Muscle of arm (tissue), 14 donors: ENCODE results near the gene TIPARP. TPM values are rescaled to one million over a fixed set of nuclear protein-coding genes. Genes with fewer than 3 reads are reported as not detected.

Experiments used
- DNase-seq: peaks from one replicate; pipeline ENCODE4 v3.0.0-alpha.2; 2013
- long read RNA-seq, 11 donors: transcript quantifications; one replicate each; lab custom pipeline, GENCODE V29; 2026
- polyA plus RNA-seq, 12 donors: library from polyadenylated mRNA; unstranded; fragments of 120-200 nt; gene quantifications; one replicate each; pipeline ENCODE4 v1.2.1, GENCODE V29; 2013; ENCODE audit not compliant: insufficient read length in 12 of 12

The TIPARP gene
- polyA plus RNA-seq: 10 to 100 TPM in 4 of 12 donors, 1 to 10 TPM in 7, not detected in 1; 7.9 to 18.6 (median 9.7) TPM
- long read RNA-seq, donor 1: 0 reads
- long read RNA-seq, donor 2, full-length matches to known transcripts: 1 of 1 reads
- long read RNA-seq, donor 2, partial matches to known transcripts: 0 of 1 reads
- long read RNA-seq, donor 2, other reads (novel, unspliced or antisense): 0 of 1 reads
- long read RNA-seq, donor 3: 0 reads
- long read RNA-seq, donor 4, full-length matches to known transcripts: 1 of 1 reads
- long read RNA-seq, donor 4, partial matches to known transcripts: 0 of 1 reads
- long read RNA-seq, donor 4, other reads (novel, unspliced or antisense): 0 of 1 reads
- long read RNA-seq, donor 5, full-length matches to known transcripts: 1 of 6 reads
- long read RNA-seq, donor 5, partial matches to known transcripts: 5 of 6 reads
- long read RNA-seq, donor 5, other reads (novel, unspliced or antisense): 0 of 6 reads
- long read RNA-seq, donor 6: 0 reads
- long read RNA-seq, donor 7: 0 reads
- long read RNA-seq, donor 8, full-length matches to known transcripts: 2 of 2 reads
- long read RNA-seq, donor 8, partial matches to known transcripts: 0 of 2 reads
- long read RNA-seq, donor 8, other reads (novel, unspliced or antisense): 0 of 2 reads
- long read RNA-seq, donor 9: 0 reads
- long read RNA-seq, donor 10, full-length matches to known transcripts: 2 of 2 reads
- long read RNA-seq, donor 10, partial matches to known transcripts: 0 of 2 reads
- long read RNA-seq, donor 10, other reads (novel, unspliced or antisense): 0 of 2 reads
- long read RNA-seq, donor 11: 0 reads

- peak; percentile 100 for DNase-seq
Observed at GRCh38 chr3:156674046-156674910, at the start of gene TIPARP. TSS of gene TIPARP (plus strand) at chr3:156674590. CDS start at chr3:156677698, 3,108 bp downstream.

- no peak for DNase-seq
Observed at GRCh38 chr3:156626104-156626503, 48.3 kb upstream of the TIPARP start.

GRCh38 chr3:156627946-156628569 is 46.3 kb upstream of the TIPARP start:
- DNase-seq: no peak

GRCh38 chr3:156628836-156629618 is 45.4 kb upstream of the TIPARP start:
- no peak for DNase-seq

DNA sequence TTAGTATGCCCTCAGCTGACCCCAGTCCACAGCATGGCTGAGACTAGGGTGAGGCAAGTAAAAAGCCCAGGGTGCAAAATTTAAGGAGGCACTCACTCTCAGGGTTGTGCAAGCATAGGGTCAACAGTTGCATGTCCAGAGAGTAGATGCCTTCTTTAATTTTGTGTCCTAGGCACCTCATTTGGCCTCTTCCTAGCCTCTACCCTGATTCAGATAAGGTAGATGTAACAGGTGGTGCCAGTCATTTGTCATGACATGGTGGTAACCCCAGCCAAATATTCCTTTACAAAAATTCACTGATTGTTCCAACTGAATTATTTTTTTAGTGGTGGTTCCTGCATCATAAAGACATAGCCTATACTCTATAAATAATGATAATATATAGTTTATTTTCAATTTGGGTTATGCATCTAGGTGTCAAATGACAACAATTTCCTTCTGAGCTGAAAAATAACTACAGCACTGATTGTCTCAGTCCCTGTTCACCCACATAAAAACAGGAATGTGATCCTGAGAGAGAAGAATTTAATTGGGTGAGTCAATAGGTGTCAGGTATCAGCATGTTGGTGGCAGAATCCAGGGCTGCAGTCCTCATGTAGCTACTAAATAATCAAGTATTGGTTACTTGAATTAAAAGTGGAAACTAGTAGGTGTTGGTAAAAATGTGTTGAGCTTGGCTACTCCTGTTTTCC is 44.2 kb upstream of the TIPARP start:
- no peak for DNase-seq

- no peak for DNase-seq
Observed at GRCh38 chr3:156630773-156631093, 43.7 kb upstream of the TIPARP start.

GRCh38 chr3:156631323-156631722 is 43.1 kb upstream of the TIPARP start:
- no peak for DNase-seq

DNA sequence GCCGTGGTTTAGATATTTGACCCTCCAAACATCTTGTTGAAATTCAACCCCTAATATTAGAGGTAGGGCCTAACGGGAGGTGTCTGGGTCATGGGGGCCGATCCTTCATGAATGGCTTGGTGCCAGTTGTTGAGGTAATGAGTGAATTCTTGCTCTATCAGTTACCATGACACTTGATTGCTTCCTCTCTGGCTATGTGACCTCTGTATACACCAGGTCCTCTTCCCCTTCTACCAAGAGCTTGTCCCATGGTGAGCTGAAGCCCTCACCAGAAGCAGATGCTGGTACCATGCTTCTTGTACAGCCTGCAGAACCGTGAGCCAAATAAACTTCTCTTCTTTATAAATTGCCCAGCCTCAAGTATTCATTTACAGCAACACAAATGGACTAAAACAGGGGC is 41.8 kb upstream of the TIPARP start:
- DNase-seq: no peak

DNA sequence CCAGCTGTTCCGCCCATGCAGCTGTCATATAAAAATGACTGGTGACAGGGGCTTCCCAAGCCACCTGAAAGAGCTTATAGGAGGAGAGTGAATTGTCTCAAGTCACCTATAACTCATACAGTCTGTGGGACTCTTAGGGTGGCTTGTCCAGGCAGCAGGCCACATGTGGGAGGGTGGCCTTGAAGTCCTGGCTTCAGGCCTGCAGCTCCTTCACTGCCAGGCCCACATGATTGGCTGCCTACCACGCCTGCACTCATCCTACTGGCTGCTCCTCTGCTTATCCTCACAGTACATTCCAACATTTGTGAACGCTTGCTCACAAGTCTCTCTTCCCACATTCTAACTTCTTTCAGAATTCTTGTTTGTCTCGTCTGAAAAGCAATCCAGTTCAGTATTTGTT is 41.1 kb upstream of the TIPARP start:
- peak; percentile 15 for DNase-seq

DNA sequence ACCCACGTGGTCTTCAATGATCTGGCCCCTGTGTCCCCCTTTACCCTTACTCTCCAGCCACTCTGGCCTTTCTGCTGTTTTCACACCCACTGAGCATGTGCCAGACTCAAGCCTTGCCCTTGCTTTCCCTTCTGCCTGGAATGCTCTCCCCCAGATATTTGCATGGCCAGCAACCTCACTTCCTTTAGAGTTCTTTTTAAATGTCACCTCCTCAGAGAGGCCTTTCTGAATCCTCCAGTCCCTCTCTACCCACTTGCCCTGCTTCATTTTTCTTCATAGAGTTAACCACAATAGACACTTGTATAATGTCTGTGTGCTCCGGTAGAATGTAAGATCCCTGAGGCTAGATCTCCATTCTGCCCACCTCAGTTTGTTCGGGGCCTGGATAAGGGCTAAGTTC is 39.4 kb upstream of the TIPARP start:
- no peak for DNase-seq

DNA sequence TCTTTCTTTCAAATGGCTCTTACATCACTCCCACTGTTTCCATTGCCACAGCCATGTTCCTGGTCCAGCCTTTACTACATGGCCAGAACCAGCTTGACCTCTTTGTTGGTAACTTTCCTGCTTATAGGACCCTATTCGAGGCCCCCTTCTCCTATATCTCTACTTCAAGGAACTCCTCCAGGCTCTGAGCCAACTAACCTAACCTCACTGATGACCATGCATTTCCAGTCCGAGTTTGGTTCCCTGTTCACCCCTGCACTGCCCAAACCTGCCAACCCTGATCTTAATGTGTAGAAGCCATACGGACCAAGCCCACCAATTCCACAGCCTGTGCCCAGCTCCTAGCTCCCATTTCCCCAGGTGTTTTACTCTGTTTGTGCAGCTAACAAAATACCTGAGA is 38.4 kb upstream of the TIPARP start:
- no peak for DNase-seq

- DNase-seq: no peak
Observed at GRCh38 chr3:156637480-156638022, 36.8 kb upstream of the TIPARP start.

DNA sequence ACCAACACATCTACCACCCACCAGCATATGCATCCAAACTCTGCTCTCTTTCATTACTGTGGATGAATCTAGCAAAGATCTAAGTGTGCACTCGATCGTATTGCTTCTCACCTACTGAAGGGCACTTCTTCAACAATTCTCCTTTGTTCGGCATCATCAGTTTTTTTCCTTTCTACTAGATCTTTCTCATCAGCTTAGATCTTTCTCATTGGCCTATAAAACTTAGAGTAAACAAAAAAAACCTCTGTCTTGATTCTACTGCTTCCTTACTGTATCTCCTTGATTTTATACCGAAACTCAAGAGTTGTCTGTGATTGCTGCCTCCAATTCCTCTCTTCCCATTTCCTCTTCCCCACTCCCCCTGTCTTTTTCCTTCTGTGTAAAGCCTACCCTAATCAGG is 36.1 kb upstream of the TIPARP start:
- DNase-seq: no peak

DNA sequence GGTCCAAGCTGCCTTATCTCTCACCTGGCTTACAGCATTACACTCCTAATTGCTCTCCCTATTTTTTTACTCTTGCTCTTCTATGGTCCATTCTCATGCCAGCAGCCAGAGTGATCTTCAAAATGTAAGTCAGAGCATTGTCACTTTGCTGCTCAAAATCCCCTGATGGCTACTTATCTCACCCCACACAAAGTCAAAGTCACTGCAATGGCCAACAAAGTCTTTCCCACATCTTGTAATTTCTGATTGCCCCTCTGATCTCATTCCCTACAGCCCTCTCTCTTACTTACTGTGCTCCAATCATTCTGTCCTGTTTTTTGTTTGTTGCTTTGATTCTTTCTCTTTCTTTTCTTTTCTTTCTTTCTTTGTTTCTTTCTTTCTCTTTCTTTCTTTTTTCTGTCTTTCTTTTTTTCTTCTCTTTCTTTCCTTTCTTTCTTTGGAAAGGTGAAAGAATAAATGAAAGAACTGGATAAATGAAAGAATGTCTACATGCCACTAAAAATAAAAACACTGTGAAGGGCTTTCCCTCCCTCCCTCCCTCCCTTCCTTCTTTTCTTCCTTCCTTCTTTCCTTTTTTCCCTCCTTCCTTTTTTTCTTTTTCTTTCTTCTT is 34.9 kb upstream of the TIPARP start:
- DNase-seq: no peak

GRCh38 chr3:156641618-156641975 is 32.8 kb upstream of the TIPARP start:
- no peak for DNase-seq

DNA sequence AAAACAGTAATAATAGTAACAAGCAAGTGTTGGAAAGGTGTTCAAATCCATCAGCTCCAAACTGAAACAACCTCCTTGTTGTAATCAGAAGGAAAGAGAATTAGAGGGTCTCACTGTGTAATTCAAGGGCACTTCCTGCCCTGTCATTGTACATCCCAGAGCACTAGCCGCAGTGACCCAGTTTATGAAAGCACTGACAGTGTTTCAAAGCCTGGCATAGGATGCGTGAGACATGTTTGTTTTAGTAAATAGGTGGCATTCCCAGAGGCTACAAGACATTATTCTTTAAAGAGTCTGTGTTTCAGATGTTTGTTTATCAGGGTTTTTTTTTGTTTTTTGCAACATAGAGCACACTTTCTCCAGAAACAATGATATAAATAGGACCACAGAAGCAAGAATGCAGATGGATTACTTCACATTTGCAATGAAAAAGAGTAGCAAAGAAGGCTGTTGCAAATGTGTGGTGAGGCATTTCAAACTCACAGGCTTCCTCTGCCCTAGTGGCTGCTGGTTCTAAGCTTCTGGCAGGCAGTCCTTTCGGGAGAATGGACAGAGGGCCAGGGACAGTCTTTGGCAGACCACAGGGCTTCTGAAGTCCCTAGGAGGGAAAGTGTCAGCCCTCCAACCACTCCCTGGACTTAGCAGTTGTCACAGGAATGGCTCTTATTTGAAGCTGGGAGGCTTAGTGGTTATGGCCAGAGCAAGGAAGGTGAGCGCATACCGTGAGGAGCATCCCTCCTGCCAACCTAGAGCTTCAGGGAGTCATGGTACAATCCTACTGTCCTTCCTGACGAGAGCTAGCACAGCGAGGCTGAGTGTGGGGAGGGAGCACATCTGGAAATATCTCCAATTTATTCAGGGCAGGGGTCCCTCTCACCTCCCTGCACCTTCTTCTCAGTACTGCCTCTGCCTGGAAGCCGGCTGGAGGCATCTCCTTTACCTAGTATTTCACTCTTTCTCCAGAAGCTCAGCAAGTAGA is 31.4 kb upstream of the TIPARP start:
- no peak for DNase-seq

DNA sequence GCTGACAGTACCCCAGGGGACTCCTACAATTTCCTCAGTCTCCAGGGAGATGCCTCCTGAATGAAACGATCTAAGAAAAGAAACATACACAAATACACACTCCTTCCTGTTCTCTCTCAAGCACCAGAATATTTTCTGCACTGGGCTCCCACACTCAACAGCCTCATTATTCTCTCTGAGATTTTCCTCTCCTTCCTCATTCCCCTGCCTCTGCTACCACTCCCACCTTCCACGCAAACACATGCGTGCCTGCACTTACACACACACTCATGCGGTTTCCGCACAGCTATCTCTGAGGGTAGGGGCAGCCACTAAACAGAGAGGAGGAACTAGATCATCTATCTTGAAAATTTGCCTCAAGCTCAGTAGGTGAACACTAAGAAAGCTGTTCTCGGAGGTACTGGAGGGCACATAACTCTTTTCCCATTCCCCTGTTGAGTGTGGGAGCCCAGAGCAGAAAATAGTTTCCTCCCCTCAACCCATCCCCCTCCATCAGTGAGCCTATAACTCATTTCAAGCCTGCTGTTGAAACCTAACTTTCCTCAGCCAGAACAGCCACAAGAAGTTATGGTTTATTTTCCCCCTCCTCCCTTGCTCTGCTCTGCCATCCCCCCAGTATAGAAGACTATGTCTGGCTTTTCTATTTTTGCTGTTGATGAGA is 30.5 kb upstream of the TIPARP start:
- DNase-seq: no peak

DNA sequence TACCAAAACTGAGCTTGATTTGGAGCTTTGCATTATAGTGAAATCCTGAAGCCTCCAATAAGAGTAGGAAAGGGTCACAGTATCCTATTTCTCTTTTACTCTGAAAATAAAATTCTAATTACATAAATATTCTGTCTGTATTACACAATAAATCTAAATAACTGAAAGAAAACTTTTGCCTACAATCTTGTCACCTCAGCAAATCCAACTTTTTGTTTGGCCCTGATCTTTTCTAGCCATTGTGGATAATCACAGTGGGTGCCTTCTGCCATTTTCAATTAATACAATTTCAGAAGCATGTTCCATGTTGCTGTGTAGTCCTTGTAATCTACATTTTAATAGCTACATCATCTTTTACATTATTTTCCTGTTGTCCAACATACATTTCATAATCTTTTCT is 29.4 kb upstream of the TIPARP start:
- DNase-seq: no peak
